ENCODE measurements around the gene NUMA1.

NUMA1 gene

GRCh38 chr11:72061739-72062396 lies 18.5 kb downstream of the NUMA1 start:
- no peak for DNase-seq (ENCODE audit: low read depth)

GRCh38 chr11:72058416-72059034 lies 21.8 kb downstream of the NUMA1 start:
- no peak for DNase-seq (ENCODE audit: low read depth)

GRCh38 chr11:72048766-72049460 lies 31.4 kb downstream of the NUMA1 start:
- DNase-seq (ENCODE audit: low read depth) = no peak

GRCh38 chr11:72045849-72046248 lies 34.5 kb downstream of the NUMA1 start:
- DNase-seq (ENCODE audit: low read depth) = no peak

- DNase-seq (ENCODE audit: low read depth) = no peak
These were observed 38.1 kb downstream of the NUMA1 start for GRCh38 chr11:72042064-72042745.

GRCh38 chr11:72041364-72042063 lies 38.8 kb downstream of the NUMA1 start:
- peak; percentile 9 for DNase-seq (ENCODE audit: low read depth)

- DNase-seq (ENCODE audit: low read depth) = peak; percentile 77
These were observed 39.6 kb downstream of the NUMA1 start for GRCh38 chr11:72040491-72041363.

GRCh38 chr11:72039856-72040401 lies 40.4 kb downstream of the NUMA1 start:
- no peak for DNase-seq (ENCODE audit: low read depth)

- no peak for DNase-seq (ENCODE audit: low read depth)
These were observed 41.1 kb downstream of the NUMA1 start for GRCh38 chr11:72039031-72039855.

- no peak for DNase-seq (ENCODE audit: low read depth)
These were observed 41.9 kb downstream of the NUMA1 start for GRCh38 chr11:72038491-72038890.

GRCh38 chr11:72037554-72038311 lies 42.6 kb downstream of the NUMA1 start:
- DNase-seq (ENCODE audit: low read depth) = no peak

- no peak for DNase-seq (ENCODE audit: low read depth)
These were observed 43.7 kb downstream of the NUMA1 start for GRCh38 chr11:72036687-72037086.

GRCh38 chr11:72030472-72031045 lies 49.8 kb downstream of the NUMA1 start:
- no peak for DNase-seq (ENCODE audit: low read depth)

GRCh38 chr11:72026090-72026489 lies 54.3 kb downstream of the NUMA1 start:
- DNase-seq (ENCODE audit: low read depth) = no peak

GRCh38 chr11:72024069-72024754 lies 56.1 kb downstream of the NUMA1 start:
- DNase-seq (ENCODE audit: low read depth) = no peak

GRCh38 chr11:72023335-72023734 lies 57.0 kb downstream of the NUMA1 start:
- DNase-seq (ENCODE audit: low read depth) = no peak

- no peak for DNase-seq (ENCODE audit: low read depth)
These were observed 62.2 kb downstream of the NUMA1 start for GRCh38 chr11:72018171-72018570.

GRCh38 chr11:72015511-72016061 lies 64.8 kb downstream of the NUMA1 start:
- no peak for DNase-seq (ENCODE audit: low read depth)
